ENCODE data around the gene LSM7.

Gene LSM7

DNA sequence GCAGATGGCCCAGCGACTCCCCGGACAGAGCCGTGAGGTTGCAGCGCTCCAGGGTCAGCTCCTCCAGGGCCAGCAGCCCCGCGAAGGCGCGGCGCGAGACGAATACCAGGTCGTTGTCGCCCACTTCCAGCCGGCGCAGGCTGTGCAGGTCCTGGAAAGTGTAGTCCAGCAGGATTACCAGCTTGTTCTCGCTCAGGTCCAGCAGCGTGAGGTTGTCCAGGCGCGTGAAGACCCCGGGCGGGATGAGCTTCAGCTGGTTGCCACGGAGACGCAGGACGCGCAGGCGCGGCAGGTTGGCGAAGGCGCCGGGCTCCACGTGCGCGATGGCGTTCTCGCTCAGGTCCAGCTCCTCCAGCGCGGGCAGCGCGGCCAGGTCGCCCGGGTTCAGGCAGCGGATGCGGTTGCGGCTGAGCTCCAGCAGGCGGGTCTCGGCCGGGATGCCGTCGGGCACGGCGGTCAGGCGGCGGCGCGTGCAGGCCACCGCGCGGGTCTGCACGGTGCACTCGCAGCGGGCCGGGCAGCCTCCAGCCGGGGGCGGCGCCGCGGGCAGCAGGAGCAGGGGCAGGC lies 37.1 kb downstream of the LSM7 start:
- DNase-seq = no peak

DNA sequence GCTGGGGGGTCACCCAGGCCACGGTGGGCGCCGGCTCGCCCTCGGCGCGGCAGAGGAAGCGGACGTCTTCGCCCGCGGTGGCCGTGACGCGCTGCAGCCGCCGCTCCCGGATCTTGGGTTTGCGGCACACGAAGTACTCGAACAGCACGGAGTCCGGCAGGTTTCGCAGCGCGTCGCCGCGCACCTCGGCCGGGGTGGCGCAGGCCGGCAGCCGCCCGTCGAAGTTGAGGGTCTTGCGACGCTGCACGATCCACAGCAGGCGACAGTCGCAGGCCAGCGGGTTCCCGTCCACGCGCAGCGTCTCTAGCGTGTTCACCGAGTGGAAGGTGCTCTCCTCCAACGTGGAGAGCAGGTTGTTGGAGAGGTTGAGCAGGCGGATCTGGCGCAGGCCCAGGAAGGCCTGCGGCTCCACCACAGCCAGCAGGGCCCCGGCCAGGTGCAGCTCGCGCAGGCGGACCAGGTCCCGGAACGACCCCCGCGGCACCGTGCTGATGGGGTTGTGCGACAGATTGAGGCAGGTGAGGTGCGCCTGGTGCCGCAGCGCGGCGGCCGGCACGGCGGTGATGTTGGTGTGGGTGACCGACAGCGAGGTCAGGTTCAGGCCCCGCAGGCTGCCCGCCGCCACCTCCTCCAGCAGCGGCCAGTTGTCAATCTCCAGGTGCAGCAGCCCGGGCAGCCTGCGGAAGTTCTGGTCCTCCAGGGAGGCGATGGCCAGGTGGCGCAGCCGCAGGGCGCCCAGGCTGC lies 37.8 kb downstream of the LSM7 start:
- no peak for DNase-seq

DNA sequence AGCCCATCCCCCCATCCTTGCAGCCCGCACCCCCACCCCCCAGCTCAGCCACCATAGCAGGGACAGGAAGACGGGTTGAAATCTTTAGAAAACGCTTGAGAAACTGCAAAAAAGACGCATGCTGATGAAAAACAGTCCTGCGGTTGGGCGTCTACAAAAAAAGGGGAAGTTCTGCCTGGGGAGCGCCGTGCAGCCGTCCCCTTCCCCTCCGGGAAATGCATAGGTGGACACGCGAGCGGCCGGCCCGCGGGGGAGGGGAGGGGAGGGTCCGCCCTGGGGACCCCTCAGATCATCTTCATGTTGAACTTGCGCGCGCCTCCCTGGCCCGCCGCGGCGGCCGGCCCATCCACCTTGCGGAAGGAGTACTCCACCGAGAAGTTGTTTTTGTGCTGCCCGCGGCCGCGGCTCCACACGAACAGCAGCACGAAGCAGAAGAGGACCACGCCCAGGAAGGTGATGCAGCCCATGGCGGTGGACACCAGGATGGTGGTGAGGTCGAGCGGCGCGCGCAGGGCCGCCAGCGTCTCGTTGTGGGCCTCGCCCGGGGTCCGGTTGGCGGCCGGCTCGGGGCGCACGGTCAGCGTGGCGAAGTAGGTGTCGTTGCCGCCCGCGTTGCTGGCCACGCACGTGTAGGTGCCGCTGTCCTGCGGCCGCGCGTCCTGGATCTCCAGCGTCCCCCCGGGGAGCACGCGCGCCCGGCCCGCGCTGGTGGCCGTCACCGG lies 38.5 kb downstream of the LSM7 start:
- DNase-seq = peak; percentile 73

GRCh38 chr19:2288818-2289713 lies 39.3 kb downstream of the LSM7 start:
- no peak for DNase-seq

DNA sequence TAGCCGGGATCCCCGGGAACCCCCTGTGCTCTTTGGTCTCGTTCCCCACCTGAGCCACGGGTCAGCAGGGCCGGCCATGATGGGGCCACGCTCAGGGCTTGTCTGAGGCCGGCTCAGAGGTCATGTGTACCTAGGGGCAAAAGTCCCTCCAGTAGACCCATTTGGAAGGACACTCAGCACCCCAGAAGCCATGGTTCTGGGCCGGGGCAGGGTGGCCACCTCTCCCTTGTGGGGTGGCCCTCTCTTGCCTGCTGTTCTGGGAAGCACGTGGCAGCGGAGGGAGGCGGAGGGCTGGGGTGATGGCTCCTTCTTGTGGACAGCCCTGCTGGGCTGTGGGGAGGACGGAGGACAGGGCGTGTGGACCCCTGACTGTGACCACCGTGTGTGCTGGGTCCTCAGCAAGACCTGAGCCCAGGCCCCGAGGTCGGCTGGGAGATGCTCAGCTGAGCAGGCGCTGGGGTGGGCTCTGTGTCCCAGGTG lies 40.0 kb downstream of the LSM7 start:
- no peak for DNase-seq

DNA sequence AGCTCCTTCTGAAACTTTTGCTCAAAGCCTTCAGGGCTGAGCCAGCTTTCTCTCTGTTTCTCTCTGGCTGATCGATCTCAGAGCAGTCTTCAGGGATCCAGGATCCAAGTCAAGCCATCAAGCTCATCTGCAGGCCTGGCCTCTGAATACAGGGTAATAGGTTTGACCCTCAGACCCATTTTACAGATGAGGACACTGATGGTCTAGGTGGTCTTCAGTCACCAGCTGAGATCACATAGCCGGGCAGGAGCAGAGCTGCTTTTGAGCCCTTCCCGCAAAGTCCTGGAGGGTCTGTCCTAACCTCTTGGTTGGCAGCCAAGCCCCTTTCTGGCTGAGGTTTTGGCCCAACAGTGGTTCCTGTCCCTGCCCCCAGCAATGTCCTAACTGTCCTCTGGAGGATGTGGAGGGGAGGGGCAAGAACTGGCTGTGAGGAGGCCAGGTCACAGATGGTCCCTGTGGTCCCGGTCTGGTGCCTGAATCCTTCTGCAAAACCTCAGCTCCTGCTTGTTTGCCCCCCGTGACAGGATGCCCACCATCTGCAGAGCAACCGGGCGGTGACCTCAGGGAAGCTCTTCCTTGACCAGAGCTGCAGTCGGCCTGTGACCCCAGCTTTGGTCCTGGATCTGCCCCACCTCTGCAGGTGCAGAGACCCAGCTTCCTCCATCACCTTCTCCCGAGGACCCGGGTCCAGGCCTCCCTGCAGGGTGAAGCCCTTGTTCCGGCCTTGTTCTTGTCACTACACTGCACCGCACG lies 40.6 kb downstream of the LSM7 start:
- no peak for DNase-seq

DNA sequence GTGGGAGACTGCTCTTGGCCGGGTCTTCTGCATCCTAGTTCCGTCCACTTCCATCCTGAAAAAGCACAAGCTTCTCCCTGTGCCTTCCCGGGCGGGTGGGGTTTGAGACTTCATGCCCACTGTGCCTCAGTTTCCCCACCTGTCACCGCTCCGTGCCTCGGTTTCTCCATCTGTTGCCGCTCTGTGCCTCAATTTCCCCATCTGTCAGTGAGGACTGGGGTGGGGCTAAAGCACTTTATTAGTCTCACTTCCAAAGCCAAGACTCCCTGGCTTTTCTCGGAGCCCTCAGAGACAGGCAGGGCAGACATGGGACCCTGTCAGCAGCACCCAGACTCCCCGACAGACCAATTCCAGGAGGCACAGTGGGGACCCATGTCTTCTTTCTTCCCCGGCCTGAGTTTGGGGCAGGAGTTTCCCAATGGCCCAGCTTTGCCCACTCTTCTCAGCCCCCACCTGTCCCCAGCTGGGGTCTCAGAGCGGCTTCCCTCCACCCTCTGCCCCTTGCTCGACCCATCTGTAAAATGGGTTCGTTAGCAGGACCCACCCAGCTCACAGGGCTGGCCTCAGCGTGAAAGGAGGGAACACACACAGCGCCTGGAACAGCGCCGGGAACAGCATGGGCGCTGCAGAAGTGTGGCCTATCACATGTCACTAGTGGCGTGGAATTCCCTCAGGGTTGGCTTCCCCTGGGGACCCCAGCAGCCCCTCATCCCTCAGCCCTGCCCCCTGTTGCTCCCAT lies 41.8 kb downstream of the LSM7 start:
- no peak for DNase-seq

GRCh38 chr19:2283835-2284507 lies 44.4 kb downstream of the LSM7 start:
- DNase-seq = no peak

GRCh38 chr19:2282862-2283237 lies 45.5 kb downstream of the LSM7 start:
- no peak for DNase-seq

- DNase-seq = peak; percentile 77
Observed at GRCh38 chr19:2282062-2282861, 46.1 kb downstream of the LSM7 start, which contains the start of gene PEAK3. Gene PEAK3, minus strand, starts transcription at chr19:2282175. Its CDS starts 1,244 bp downstream, at chr19:2280931.

GRCh38 chr19:2281265-2282061 lies 46.9 kb downstream of the LSM7 start:
- DNase-seq = peak; percentile 47

GRCh38 chr19:2280633-2281264 lies 47.6 kb downstream of the LSM7 start:
- no peak for DNase-seq

GRCh38 chr19:2278459-2279158 lies 49.8 kb downstream of the LSM7 start:
- DNase-seq = no peak

DNA sequence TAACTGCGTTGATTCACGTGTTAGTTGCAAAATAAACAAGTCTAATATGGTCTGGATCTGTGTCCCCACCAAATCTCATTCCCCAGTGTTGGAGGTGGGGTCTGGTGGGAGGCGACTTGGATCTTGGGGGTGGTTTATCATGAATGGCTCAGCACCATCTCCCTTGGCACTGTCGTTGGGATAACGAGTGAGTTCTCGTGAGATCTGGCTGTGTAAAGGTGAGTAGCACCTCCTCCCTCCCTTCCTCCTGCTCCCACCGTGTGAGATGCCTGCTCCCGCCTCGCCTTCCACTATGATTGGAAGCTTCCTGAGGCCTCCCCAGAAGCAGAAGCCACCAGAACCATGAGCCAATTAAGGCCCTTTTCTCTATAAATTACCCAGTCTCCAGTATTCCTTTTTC lies 51.2 kb downstream of the LSM7 start:
- DNase-seq = no peak

- no peak for DNase-seq
Observed at GRCh38 chr19:2276429-2276986, 51.9 kb downstream of the LSM7 start.

- DNase-seq = no peak
Observed at GRCh38 chr19:2275588-2276428, 52.6 kb downstream of the LSM7 start.
